ENCODE measurements around the gene TMPRSS6.

DNA sequence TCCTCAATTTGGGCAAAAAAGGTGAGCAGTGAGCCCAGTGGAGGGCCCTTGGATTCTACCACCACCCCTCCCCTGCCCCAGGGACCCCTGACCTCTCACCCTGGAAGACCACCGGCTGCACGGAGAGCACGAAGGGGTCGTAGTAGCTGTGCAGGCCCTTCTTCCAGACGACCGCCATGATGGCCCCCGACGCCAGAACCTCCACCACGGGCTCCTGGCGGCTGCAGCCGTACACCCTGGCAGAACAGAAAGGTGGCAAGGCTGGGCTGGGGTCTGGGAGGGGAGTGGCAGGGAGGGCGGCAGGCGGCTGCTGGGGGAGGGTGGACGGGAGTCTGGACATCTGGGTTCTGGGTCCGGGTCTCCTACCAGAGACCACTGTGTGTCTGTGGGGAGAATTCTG is 23.3 kb downstream of the TMPRSS6 start:
- TF ChIP-seq, protein P1, sequence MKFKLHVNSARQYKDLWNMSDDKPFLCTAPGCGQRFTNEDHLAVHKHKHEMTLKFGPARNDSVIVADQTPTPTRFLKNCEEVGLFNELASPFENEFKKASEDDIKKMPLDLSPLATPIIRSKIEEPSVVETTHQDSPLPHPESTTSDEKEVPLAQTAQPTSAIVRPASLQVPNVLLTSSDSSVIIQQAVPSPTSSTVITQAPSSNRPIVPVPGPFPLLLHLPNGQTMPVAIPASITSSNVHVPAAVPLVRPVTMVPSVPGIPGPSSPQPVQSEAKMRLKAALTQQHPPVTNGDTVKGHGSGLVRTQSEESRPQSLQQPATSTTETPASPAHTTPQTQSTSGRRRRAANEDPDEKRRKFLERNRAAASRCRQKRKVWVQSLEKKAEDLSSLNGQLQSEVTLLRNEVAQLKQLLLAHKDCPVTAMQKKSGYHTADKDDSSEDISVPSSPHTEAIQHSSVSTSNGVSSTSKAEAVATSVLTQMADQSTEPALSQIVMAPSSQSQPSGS (IDR thresholded peaks at IDR 0.05; ENCODE audit: low read length): no peak
- TF ChIP-seq POU5F1 (IDR thresholded peaks at IDR 0.05; ENCODE audit: low read depth, low read length): no peak
- TF ChIP-seq RAD21 (IDR thresholded peaks at IDR 0.05 in 1 of 2, conservative IDR thresholded peaks at IDR 0.05 in 1 of 2; ENCODE audit: low read depth in 2 of 2, low read length in 2 of 2): no peak
- TF ChIP-seq, protein P2, sequence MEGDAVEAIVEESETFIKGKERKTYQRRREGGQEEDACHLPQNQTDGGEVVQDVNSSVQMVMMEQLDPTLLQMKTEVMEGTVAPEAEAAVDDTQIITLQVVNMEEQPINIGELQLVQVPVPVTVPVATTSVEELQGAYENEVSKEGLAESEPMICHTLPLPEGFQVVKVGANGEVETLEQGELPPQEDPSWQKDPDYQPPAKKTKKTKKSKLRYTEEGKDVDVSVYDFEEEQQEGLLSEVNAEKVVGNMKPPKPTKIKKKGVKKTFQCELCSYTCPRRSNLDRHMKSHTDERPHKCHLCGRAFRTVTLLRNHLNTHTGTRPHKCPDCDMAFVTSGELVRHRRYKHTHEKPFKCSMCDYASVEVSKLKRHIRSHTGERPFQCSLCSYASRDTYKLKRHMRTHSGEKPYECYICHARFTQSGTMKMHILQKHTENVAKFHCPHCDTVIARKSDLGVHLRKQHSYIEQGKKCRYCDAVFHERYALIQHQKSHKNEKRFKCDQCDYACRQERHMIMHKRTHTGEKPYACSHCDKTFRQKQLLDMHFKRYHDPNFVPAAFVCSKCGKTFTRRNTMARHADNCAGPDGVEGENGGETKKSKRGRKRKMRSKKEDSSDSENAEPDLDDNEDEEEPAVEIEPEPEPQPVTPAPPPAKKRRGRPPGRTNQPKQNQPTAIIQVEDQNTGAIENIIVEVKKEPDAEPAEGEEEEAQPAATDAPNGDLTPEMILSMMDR (IDR thresholded peaks at IDR 0.05; ENCODE audit: control extremely low read depth in 1 of 3, insufficient read depth in 1 of 3, low read depth in 1 of 3, low read length in 3 of 3): no peak
- no peak for TF ChIP-seq TBP (IDR thresholded peaks at IDR 0.05; ENCODE audit: low read depth, low read length)
- TF ChIP-seq EP300 (IDR thresholded peaks at IDR 0.05; ENCODE audit: borderline replicate concordance in 1 of 2, low read depth in 2 of 2, low read length in 2 of 2): no peak
